Liver (tissue), 9 donors: ENCODE data around the gene SLC12A3. TPM values are rescaled to one million over a fixed set of nuclear protein-coding genes. Genes with fewer than 3 reads are reported as not detected.

ENCODE experiments used
- DNase-seq: peaks from one replicate; pipeline ENCODE4 v3.0.0-alpha.2; 2017; ENCODE audit warnings: low spot score
- H3K27ac ChIP-seq, 2 donors: one replicate each; pipeline ENCODE4 v1.7.0; 2013; ENCODE audit warnings: inconsistent platforms in 2 of 2, low read length in 2 of 2, control low read depth in 1 of 2, low read depth in 1 of 2, mild to moderate bottlenecking in 1 of 2
- H3K27me3 ChIP-seq, 4 donors: one replicate each; pipeline versions ENCODE4 v1.6.1 to v1.7.0; 2013; ENCODE audit warnings: low read length in 3 of 4, inconsistent platforms in 1 of 4, mild to moderate bottlenecking in 1 of 4, moderate library complexity in 1 of 4; ENCODE audit not compliant: control insufficient read depth in 4 of 4, insufficient read depth in 4 of 4
- H3K36me3 ChIP-seq, 4 donors: one replicate each; pipeline versions ENCODE4 v1.6.1 to v1.7.0; 2013; ENCODE audit warnings: low read length in 3 of 4, mild to moderate bottlenecking in 3 of 4, low read depth in 1 of 4, moderate library complexity in 1 of 4; ENCODE audit not compliant: control insufficient read depth in 4 of 4, insufficient read depth in 3 of 4
- H3K4me1 ChIP-seq, 4 donors: one replicate each; pipeline versions ENCODE4 v1.6.1 to v1.7.0; 2013; ENCODE audit warnings: low read length in 3 of 4, mild to moderate bottlenecking in 3 of 4, moderate library complexity in 1 of 4; ENCODE audit not compliant: control insufficient read depth in 4 of 4, insufficient read depth in 4 of 4
- H3K4me3 ChIP-seq, 3 donors: one replicate each; pipeline versions ENCODE4 v1.6.1 to v1.7.0; 2013; ENCODE audit warnings: low read length in 3 of 3, control low read depth in 1 of 3, low read depth in 1 of 3, mild to moderate bottlenecking in 1 of 3
- H3K9ac ChIP-seq, 2 donors: one replicate each; pipeline ENCODE4 v1.7.0; 2013; ENCODE audit warnings: low read length in 2 of 2, mild to moderate bottlenecking in 2 of 2, moderate library complexity in 2 of 2, control low read depth in 1 of 2, low read depth in 1 of 2
- H3K9me3 ChIP-seq, 4 donors: one replicate each; pipeline versions ENCODE4 v1.6.1 to v1.7.0; 2013; ENCODE audit warnings: low read length in 3 of 4; ENCODE audit not compliant: control insufficient read depth in 4 of 4
- GABPA ChIP-seq, 2 donors: IDR thresholded peaks in 1 of 2; conservative IDR thresholded peaks in 1 of 2; 2 replicates each; pipeline ENCODE4 v1.6.1; 2016; ENCODE audit warnings: antibody characterized with exemption in 2 of 2, mild to moderate bottlenecking in 1 of 2, moderate library complexity in 1 of 2
- HNF4G ChIP-seq: IDR thresholded peaks from 2 replicates; pipeline ENCODE4 v1.6.1; 2016; ENCODE audit warnings: antibody characterized with exemption
- NR2F2 ChIP-seq: IDR thresholded peaks from 2 replicates; pipeline ENCODE4 v1.6.1; 2016; ENCODE audit warnings: antibody characterized with exemption
- RAD21 ChIP-seq, 2 donors: IDR thresholded peaks; 2 replicates each; pipeline ENCODE4 v1.6.1; 2016; ENCODE audit warnings: antibody characterized with exemption in 2 of 2, mild to moderate bottlenecking in 2 of 2
- RXRA ChIP-seq, 2 donors: IDR thresholded peaks; 2 replicates each; pipeline ENCODE4 v1.6.1; 2017 to 2018; ENCODE audit warnings: antibody characterized with exemption in 2 of 2, mild to moderate bottlenecking in 1 of 2
- WGBS: extraction: QIAGEN DNeasy Blood & Tissue Kit; methylation state at CpG from one replicate; pipeline ENCODE4 v1.1.7; 2013; 5-methylcytosine and 5-hydroxymethylcytosine counted together
- polyA plus RNA-seq, 2 donors: library from polyadenylated mRNA; stranded (reverse) in 1 of 2; unstranded in 1 of 2; fragments of 200-250 nt in 1 of 2; fragments of >200 nt in 1 of 2; fragmentation: Nextera tagmentation in 1 of 2; extraction: Ambion mirVana in 1 of 2; gene quantifications; one replicate each; pipeline versions ENCODE4 v1.2.1 to v1.2.3, GENCODE V29; 2013 to 2015
- total RNA-seq, 2 donors: library from RNA; depleted of rRNA; stranded (reverse); fragments of >200 nt; gene quantifications; one replicate each; pipeline ENCODE4 v1.2.3, GENCODE V29; 2014
- TF ChIP-seq, protein P1 (sequence below): IDR thresholded peaks from 2 replicates; pipeline ENCODE4 v1.6.1; 2016; ENCODE audit warnings: antibody characterized with exemption
- TF ChIP-seq, protein P2 (sequence below): IDR thresholded peaks from 2 replicates; pipeline ENCODE4 v1.6.1; 2016; ENCODE audit warnings: antibody characterized with exemption
- TF ChIP-seq, protein P3 (sequence below): IDR thresholded peaks from 2 replicates; pipeline ENCODE4 v1.6.1; 2016; ENCODE audit warnings: antibody characterized with exemption
- TF ChIP-seq, protein P4 (sequence below): fragments of 150-350 bp; IDR thresholded peaks from 2 replicates; pipeline ENCODE4 v1.5.1; 2017; ENCODE audit warnings: improper control_type of control experiment, low read depth, low read length; ENCODE audit not compliant: missing input control
- donor health status: healthy.
- donor health status: healthy.
- donor health status: healthy.
- donor health status: healthy.
- donor health status: healthy.

Gene SLC12A3
- total and polyA plus RNA-seq, 4 donors: 0.09 TPM; not detected in 3

DNA sequence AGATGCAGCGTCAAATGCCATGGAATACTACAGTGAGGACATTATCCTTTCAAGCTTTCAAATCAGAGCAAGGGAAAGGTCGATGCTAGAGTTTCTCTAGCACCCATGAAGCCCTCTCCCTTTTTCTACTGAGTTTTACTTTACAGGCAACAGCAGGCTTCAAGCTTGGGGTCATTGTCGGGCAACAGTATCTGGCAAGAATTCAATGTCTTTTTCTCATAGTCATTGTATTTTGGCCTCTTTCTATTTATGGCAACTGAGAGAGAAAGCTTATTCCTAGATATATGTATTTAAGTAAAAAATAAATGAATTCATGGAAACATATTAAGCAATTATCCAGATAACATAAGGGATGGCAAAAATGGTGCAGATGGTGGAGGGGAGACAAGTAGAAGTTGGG is 96.4 kb downstream of the SLC12A3 start:
- TF ChIP-seq, protein P1, sequence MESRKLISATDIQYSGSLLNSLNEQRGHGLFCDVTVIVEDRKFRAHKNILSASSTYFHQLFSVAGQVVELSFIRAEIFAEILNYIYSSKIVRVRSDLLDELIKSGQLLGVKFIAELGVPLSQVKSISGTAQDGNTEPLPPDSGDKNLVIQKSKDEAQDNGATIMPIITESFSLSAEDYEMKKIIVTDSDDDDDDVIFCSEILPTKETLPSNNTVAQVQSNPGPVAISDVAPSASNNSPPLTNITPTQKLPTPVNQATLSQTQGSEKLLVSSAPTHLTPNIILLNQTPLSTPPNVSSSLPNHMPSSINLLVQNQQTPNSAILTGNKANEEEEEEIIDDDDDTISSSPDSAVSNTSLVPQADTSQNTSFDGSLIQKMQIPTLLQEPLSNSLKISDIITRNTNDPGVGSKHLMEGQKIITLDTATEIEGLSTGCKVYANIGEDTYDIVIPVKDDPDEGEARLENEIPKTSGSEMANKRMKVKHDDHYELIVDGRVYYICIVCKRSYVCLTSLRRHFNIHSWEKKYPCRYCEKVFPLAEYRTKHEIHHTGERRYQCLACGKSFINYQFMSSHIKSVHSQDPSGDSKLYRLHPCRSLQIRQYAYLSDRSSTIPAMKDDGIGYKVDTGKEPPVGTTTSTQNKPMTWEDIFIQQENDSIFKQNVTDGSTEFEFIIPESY: no peak
- TF ChIP-seq NR2F2 (peak; percentile 27), RXRA (IDR thresholded peaks at IDR 0.05) (peak in 1 of 2 donors; percentile 20)
- Histone ChIP-seq H3K4me1 (peaks cover 0 to 15% (median 3%) of the 10 kb centered on the region in 4 donors), H3K9me3 (no peaks in the 10 kb centered on the region), H3K36me3 (no peaks in the 10 kb centered on the region), H3K4me3 (no peak overlapping the region), H3K27ac (peak overlapping the region in 1 of 2 donors; percentile 40), H3K9ac (no peak overlapping the region), H3K27me3 (no peaks in the 10 kb centered on the region)
- DNase-seq: no peak
- WGBS: 64% methylated on average over 3 of the region's 3 CpGs

DNA sequence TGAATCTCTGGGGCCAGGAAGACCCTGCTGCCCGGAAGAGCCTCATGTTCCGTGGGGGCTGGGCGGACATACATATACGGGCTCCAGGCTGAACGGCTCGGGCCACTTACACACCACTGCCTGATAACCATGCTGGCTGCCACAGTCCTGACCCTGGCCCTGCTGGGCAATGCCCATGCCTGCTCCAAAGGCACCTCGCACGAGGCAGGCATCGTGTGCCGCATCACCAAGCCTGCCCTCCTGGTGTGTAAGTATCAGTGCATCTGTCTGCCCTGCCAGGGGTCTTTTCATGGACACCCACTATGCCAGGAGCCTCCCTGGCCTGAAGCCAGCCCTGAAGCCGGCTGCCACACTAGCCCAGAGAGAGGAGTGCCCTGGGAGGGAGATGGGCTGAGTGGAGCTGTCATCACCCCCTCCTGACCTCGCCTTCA is 96.9 kb downstream of the SLC12A3 start, which contains the start of gene CETP:
Gene CETP (plus strand): TSS at position 100 of the 431 bp plus-strand sequence. CDS start 30 bp downstream, at position 130.
- Histone ChIP-seq H3K4me1 (peaks cover 0 to 15% (median 3%) of the 10 kb centered on the region in 4 donors), H3K27ac (peak within 1 kb of the TSS; percentile 40 to 48), H3K9me3 (no peaks in the 10 kb centered on the region), H3K27me3 (no peaks in the 10 kb centered on the region), H3K36me3 (no peaks in the 10 kb centered on the region), H3K9ac (no peak within 1 kb of the TSS), H3K4me3 (no peak within 1 kb of the TSS)
- 75% methylated on average over 12 of the region's 12 CpGs for WGBS
- DNase-seq: no peak
- TF ChIP-seq, protein P2, sequence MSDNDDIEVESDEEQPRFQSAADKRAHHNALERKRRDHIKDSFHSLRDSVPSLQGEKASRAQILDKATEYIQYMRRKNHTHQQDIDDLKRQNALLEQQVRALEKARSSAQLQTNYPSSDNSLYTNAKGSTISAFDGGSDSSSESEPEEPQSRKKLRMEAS: no peak
- TF ChIP-seq GABPA (IDR thresholded peaks at IDR 0.05 in 1 of 2, conservative IDR thresholded peaks at IDR 0.05 in 1 of 2) (no peak), NR2F2 (no peak), HNF4G (no peak), RXRA (IDR thresholded peaks at IDR 0.05) (no peak), RAD21 (IDR thresholded peaks at IDR 0.05) (no peak)
- TF ChIP-seq, protein P1: no peak
- TF ChIP-seq, protein P3, sequence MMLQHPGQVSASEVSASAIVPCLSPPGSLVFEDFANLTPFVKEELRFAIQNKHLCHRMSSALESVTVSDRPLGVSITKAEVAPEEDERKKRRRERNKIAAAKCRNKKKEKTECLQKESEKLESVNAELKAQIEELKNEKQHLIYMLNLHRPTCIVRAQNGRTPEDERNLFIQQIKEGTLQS: no peak
- TF ChIP-seq, protein P4, sequence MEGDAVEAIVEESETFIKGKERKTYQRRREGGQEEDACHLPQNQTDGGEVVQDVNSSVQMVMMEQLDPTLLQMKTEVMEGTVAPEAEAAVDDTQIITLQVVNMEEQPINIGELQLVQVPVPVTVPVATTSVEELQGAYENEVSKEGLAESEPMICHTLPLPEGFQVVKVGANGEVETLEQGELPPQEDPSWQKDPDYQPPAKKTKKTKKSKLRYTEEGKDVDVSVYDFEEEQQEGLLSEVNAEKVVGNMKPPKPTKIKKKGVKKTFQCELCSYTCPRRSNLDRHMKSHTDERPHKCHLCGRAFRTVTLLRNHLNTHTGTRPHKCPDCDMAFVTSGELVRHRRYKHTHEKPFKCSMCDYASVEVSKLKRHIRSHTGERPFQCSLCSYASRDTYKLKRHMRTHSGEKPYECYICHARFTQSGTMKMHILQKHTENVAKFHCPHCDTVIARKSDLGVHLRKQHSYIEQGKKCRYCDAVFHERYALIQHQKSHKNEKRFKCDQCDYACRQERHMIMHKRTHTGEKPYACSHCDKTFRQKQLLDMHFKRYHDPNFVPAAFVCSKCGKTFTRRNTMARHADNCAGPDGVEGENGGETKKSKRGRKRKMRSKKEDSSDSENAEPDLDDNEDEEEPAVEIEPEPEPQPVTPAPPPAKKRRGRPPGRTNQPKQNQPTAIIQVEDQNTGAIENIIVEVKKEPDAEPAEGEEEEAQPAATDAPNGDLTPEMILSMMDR: no peak
